ENCODE data around the gene GCC2.
"Not testable (repeated sequence)": the region's sequence is repeated elsewhere in the genome, so short reads cannot be mapped to it uniquely, and the experiment has no call there.

The GCC2 gene

GRCh38 chr2:108455571-108455970 is 6.6 kb downstream of the GCC2 start:
- Mint-ChIP-seq H3K27me3 (no peaks in the 10 kb centered on the region), H3K4me3 (no peak overlapping the region), H3K4me1 (peaks cover 27% of the 10 kb centered on the region), H3K27ac (no peak overlapping the region), H3K36me3 (peaks cover 80% of the 10 kb centered on the region), H3K9me3 (peaks cover 17% of the 10 kb centered on the region)
- CTCF ChIA-PET: interaction anchor here (0.6 kb wide), 1 partner anchor 10 kb away, joined by 3 read pairs; no protein-coding TSS in a partner anchor
- DNase-seq: no peak

- H3K36me3 Mint-ChIP-seq: peaks cover 78% of the 10 kb centered on the region
- no peak overlapping the region for H3K27ac Mint-ChIP-seq
- H3K4me3 Mint-ChIP-seq: no peak overlapping the region
- DNase-seq: no peak
- CTCF ChIA-PET: no interaction called here
- H3K4me1 Mint-ChIP-seq: peaks cover 17% of the 10 kb centered on the region
- H3K9me3 Mint-ChIP-seq: peaks cover 20% of the 10 kb centered on the region
- H3K27me3 Mint-ChIP-seq: no peaks in the 10 kb centered on the region
Observed at GRCh38 chr2:108458082-108458481, 9.1 kb downstream of the GCC2 start.

DNA sequence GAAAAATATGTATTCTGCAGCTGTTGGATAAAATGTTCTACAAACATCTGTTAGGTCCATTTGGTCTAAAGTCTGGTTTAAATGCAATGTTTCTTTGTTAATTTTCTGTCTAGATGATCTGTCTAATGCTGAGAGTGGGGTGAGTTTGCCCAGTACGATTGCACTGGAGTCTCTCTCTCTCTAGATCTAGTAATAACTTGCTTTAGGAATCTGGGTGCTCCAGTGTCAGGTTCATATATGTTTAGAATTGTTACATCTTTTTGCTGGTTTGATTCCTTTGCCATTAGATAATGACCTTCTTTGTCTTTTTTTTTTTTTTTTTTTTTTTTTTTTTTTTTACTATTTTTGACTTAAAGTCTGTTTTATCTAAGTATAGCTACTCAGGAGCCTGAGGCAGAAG is 10.4 kb downstream of the GCC2 start:
- no peak overlapping the region for H3K4me3 Mint-ChIP-seq
- peaks cover 18% of the 10 kb centered on the region for H3K4me1 Mint-ChIP-seq
- DNase-seq: no peak
- H3K27me3 Mint-ChIP-seq: no peaks in the 10 kb centered on the region
- H3K27ac Mint-ChIP-seq: no peak overlapping the region
- peaks cover 82% of the 10 kb centered on the region for H3K36me3 Mint-ChIP-seq
- peaks cover 24% of the 10 kb centered on the region for H3K9me3 Mint-ChIP-seq
- CTCF ChIA-PET: no interaction called here

DNA sequence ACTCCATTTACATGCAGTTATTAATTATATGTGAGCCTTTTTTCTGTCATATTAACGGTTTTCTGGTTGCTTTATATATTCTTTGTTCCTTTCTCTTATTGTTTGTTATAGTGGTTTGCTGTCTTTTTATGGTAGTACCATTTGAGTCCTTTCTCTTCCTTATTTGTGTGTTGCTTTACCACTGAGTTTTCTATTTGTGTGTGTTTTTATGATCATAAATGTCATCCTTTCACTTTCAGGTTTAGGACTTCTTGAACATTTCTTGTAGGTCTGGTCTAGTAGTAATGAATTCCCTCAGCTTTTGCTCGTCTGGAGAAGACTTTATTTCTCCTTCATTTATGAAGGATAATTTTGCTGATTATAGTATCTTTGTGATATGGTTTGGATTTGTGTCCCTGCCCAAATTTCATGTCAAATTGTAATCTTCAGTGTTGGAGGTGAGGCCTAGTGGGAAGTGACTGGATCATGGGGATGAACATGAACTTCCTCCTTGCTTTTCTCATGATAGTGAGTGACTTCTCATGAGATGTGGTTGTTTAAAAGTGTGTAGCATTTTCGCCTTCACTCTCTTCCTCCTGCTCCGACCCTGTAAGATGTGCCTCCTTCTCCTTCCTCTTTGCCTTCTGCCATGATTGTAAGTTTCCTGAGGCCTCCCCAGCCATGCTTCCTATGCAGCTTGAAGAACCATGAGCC is 11.5 kb downstream of the GCC2 start:
- CTCF ChIA-PET: no interaction called here
- Mint-ChIP-seq H3K36me3 (peaks cover 82% of the 10 kb centered on the region), H3K4me3 (no peak overlapping the region), H3K4me1 (peaks cover 18% of the 10 kb centered on the region), H3K27ac (no peak overlapping the region), H3K9me3 (peaks cover 24% of the 10 kb centered on the region), H3K27me3 (no peaks in the 10 kb centered on the region)
- DNase-seq: no peak

DNA sequence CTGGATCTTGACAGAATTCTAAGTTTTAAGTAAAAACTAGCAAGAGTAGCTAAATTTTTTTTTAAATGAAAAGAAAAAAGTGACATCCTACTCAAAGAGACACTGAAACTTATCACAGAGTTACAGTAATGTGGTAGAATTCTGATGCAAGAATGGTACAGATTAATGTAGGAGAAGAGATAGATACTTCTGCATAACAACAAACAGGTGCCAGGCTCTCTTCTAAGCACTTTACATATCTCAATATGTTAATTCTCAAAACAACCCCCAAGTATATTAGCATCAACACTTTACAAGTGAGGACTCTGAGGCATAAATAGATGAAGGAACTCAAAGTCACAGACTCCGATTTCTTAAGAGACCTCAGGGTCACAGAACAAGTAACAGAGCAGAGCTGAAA is 28.1 kb downstream of the GCC2 start:
- Mint-ChIP-seq H3K4me1 (no peaks in the 10 kb centered on the region), H3K9me3 (no peaks in the 10 kb centered on the region), H3K36me3 (peaks cover 52% of the 10 kb centered on the region), H3K4me3 (no peak overlapping the region), H3K27ac (no peak overlapping the region), H3K27me3 (no peaks in the 10 kb centered on the region)
- no peak for DNase-seq
- CTCF ChIA-PET: no interaction called here

DNA sequence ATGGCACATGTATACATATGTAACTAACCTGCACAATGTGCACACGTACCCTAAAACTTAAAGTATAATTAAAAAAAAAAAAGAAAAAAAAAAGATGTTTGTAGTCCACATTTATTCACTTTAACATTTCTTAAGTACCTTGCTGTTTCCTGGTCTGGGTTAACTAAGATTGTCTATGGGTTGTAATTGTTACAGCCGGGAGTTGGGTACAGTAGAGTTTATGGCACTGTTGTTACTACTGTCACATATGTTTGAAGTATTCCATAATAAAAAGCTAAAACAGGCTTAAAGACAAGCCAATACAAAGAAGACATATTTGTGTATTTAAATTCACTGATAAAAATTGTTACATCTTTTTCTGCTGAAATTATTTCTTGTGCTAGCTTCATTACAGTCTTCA is 36.2 kb downstream of the GCC2 start:
- peaks cover 41% of the 10 kb centered on the region for H3K36me3 Mint-ChIP-seq

DNA sequence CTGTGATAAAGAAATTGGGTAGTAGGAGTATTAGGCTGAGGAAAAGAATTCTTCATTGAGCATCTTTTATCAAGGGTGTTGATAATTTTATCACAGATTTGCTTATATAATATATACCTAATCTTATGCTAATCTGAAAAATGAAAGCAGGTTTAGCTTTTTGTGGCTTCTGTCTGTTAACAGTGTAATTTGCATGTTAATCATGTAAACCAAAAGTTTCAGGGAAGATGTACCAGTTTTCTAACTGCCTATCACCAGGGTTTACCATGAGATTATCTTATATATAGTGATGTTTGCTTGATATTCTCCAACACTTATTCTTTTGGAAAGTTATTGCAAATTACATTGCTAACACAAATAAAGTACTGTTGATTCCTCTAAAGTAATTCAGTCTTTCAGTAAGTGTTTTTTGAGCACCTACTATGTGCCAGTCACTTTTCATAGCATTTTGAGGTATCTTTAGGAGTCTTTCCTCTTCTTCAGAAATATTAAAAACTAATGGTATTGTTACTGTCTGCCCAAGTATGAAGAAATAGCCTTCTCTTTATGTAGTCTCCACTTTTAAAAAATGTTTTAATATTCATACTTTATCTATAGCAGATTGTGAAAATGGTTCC is 41.6 kb downstream of the GCC2 start:
- Mint-ChIP-seq H3K4me3 (no peak overlapping the region), H3K27me3 (no peaks in the 10 kb centered on the region), H3K36me3 (peaks cover 42% of the 10 kb centered on the region), H3K27ac (no peak overlapping the region), H3K4me1 (peaks cover 4% of the 10 kb centered on the region), H3K9me3 (no peaks in the 10 kb centered on the region)
- CTCF ChIA-PET: no interaction called here
- DNase-seq: no peak

More for the DNA sequence above, 36.2 kb downstream of the GCC2 start:
- CTCF ChIA-PET: no interaction called here
- Mint-ChIP-seq H3K27ac (no peak overlapping the region), H3K4me1 (no peaks in the 10 kb centered on the region), H3K27me3 (no peaks in the 10 kb centered on the region), H3K4me3 (no peak overlapping the region), H3K9me3 (no peaks in the 10 kb centered on the region)
- no peak for DNase-seq

GRCh38 chr2:108491848-108492247 is 42.8 kb downstream of the GCC2 start:
- no peak overlapping the region for H3K4me3 Mint-ChIP-seq
- DNase-seq: no peak
- H3K27ac Mint-ChIP-seq: no peak overlapping the region
- no peaks in the 10 kb centered on the region for H3K9me3 Mint-ChIP-seq
- peaks cover 42% of the 10 kb centered on the region for H3K36me3 Mint-ChIP-seq
- CTCF ChIA-PET: no interaction called here
- H3K4me1 Mint-ChIP-seq: peaks cover 4% of the 10 kb centered on the region
- no peaks in the 10 kb centered on the region for H3K27me3 Mint-ChIP-seq

DNA sequence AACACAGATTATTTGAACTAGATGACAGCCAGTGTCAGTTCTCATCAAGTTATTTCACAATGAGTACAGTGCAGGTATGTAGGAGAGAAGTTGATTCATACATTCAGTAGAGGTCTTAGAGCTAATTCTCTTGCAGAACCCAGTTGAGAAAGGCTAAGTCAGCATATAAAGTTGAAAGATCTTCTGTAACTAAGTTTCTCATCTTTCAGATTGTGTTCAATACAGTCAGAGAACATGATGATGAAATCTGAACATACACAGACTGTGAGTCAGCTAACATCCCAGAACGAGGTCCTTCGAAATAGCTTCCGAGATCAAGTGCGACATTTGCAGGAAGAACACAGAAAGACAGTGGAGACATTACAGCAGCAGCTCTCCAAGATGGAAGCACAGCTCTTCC is 43.4 kb downstream of the GCC2 start:
- Mint-ChIP-seq H3K27me3 (no peaks in the 10 kb centered on the region), H3K36me3 (peaks cover 46% of the 10 kb centered on the region), H3K4me1 (peaks cover 4% of the 10 kb centered on the region), H3K9me3 (no peaks in the 10 kb centered on the region), H3K27ac (no peak overlapping the region), H3K4me3 (no peak overlapping the region)
- no peak for DNase-seq
- CTCF ChIA-PET: no interaction called here

DNA sequence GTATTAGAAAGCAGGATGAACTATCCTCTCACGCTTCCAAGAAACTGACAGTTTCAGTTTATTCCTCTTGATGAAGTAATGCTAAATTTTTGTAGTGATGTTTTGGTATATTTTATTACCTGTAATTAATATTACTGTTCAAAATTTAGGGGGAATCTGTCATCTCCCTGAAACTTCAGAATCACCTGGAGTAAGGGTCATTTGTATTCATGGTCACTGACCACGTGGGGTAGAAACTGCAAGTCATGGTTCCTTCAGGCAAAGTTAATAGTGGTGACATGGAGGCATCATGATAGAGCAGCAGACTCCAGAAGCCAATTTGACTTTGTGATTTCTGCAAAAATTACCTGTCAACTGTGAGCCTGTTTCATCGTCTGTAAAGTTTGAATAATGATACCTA is 47.2 kb downstream of the GCC2 start:
- H3K4me1 Mint-ChIP-seq, H3K4me3 Mint-ChIP-seq, H3K9me3 Mint-ChIP-seq, DNase-seq, CTCF ChIA-PET, H3K27me3 Mint-ChIP-seq, H3K27ac Mint-ChIP-seq: not testable (repeated sequence)
- H3K36me3 Mint-ChIP-seq: peaks cover 45% of the 10 kb centered on the region

DNA sequence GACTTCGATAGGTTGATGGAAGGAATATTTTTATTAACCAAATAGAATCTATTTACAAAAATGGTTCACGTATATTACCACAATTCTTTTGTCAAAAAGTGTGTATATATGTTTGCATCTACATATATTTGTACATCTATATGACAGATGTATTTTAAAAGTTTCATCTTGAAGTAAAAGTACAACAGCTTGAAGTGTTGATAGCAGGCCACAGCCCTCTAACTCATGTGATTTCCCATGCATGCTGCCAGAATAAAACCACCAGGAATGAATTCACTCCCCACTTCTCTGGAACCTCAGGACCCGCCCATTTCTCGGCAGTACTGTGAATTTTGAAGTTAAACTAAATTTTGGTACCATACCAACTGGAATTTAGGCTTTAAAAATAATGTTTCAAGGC is 58.6 kb downstream of the GCC2 start:
- H3K27me3 Mint-ChIP-seq, H3K4me1 Mint-ChIP-seq, CTCF ChIA-PET, H3K9me3 Mint-ChIP-seq, H3K4me3 Mint-ChIP-seq, DNase-seq, H3K27ac Mint-ChIP-seq: not testable (repeated sequence)
- peaks cover 27% of the 10 kb centered on the region for H3K36me3 Mint-ChIP-seq

DNA sequence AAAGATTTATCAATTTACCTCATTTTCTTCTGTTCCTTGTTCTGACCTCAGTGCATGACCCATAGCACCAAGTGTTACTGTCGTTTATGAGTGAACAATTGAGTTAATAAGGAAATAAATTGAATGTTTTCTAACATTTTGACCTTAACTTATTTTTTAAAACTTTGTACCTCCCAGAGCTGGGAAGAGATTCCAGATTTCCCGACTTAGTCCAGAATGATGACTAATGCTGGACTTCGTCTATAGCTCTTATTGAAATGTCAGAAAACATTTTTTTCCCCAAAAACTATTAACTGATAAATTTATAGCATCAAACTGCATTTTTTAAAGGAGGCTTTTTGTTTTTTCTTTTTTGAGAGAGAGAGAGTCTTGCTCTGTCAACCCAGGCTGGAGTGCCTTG is 63.4 kb downstream of the GCC2 start:
- H3K27me3 Mint-ChIP-seq, H3K4me3 Mint-ChIP-seq, H3K36me3 Mint-ChIP-seq, H3K9me3 Mint-ChIP-seq, DNase-seq, H3K27ac Mint-ChIP-seq, H3K4me1 Mint-ChIP-seq, CTCF ChIA-PET: not testable (repeated sequence)

DNA sequence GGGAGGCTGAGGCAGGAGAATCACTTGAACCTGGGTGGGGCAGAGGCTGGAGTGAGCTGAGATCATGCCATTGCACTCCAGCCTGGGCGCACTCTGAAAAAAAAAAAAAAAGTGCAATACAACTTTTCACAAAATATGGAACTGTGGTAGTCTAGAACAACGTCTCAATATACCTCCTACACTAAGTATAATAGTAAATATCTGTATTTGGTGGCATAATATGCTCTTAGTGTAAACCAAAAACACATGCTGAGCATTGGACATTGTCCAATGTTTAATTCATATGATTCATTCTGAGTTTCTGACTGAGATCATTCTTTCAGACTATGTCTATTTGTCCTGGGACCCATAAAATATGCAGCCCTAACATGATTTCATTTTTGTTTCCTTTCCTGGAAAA is 65.5 kb downstream of the GCC2 start:
- CTCF ChIA-PET, DNase-seq: not testable (repeated sequence)

DNA sequence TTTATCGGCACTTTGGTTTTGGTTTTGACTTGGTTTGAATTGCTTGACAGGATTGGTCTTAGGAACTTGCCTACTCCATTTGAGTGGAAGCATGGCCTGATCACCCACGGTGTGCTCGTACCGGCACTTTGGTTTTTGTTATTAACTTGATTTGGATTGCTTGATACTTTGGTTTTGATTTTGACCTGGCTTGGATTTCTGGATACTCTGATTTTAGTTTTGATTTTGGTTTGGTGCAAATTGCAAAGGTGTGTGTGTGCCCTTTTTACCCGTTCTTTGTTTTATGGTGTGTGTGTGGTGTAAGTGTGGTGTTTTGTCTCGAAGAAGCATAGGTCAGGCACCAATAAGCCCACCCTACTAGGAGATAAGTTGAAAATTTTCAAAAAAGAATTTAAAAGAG is 75.7 kb downstream of the GCC2 start:
- DNase-seq, H3K9me3 Mint-ChIP-seq, H3K4me1 Mint-ChIP-seq, H3K4me3 Mint-ChIP-seq, H3K27ac Mint-ChIP-seq, H3K36me3 Mint-ChIP-seq, CTCF ChIA-PET: not testable (repeated sequence)
- peaks cover 17% of the 10 kb centered on the region for H3K27me3 Mint-ChIP-seq

More for the DNA sequence above, 65.5 kb downstream of the GCC2 start:
- H3K27ac Mint-ChIP-seq, H3K27me3 Mint-ChIP-seq, H3K4me3 Mint-ChIP-seq, H3K9me3 Mint-ChIP-seq, H3K4me1 Mint-ChIP-seq, H3K36me3 Mint-ChIP-seq: not testable (repeated sequence)

DNA sequence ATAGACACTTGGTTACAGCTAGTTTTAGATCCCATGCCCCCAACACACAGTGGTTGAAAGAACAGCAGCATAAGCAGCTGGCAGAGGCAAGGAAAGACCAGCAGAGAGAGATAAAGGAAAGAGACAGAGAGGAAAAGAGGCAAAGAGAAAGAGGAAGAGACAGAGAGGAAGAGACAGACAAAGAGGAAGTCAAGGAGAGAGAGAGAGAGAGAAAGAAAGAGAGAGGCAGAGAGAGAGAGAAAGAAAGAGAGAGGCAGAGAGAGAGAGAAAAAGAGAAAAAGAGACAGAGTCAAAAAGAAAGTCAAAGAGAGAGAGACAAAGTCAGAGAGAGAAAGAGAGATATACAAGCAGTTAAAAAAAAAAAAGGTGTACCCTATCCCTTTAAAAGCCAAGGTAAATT is 76.3 kb downstream of the GCC2 start:
- H3K36me3 Mint-ChIP-seq, CTCF ChIA-PET, H3K4me1 Mint-ChIP-seq, DNase-seq, H3K27ac Mint-ChIP-seq, H3K4me3 Mint-ChIP-seq, H3K9me3 Mint-ChIP-seq: not testable (repeated sequence)
- peaks cover 17% of the 10 kb centered on the region for H3K27me3 Mint-ChIP-seq
